Right hindlimb (tissue), 1 donor: ENCODE results near the gene EFNA3.

Experiments used
- DNase-seq: peaks from one replicate; pipeline ENCODE4 v3.0.0-alpha.2; 2018

The EFNA3 gene

GRCh38 chr1:155085504-155086127, 7.0 kb downstream of the EFNA3 start:
- DNase-seq = peak; percentile 59

GRCh38 chr1:155086128-155086741, 7.6 kb downstream of the EFNA3 start:
- peak; percentile 81 for DNase-seq

GRCh38 chr1:155086856-155087535, 8.4 kb downstream of the EFNA3 start:
- DNase-seq = no peak

GRCh38 chr1:155091071-155092051, 12.7 kb downstream of the EFNA3 start:
- DNase-seq = peak; percentile 84

GRCh38 chr1:155092131-155092530, 13.5 kb downstream of the EFNA3 start:
- no peak for DNase-seq

GRCh38 chr1:155092641-155093040, 14.0 kb downstream of the EFNA3 start:
- no peak for DNase-seq

GRCh38 chr1:155093911-155094621, 15.4 kb downstream of the EFNA3 start:
- DNase-seq = peak; percentile 77

GRCh38 chr1:155094622-155094948, 15.9 kb downstream of the EFNA3 start:
- no peak for DNase-seq

- DNase-seq = no peak
These were observed 20.7 kb downstream of the EFNA3 start for GRCh38 chr1:155099331-155099730.

- DNase-seq = no peak
These were observed 24.7 kb downstream of the EFNA3 start for GRCh38 chr1:155103325-155103724.

GRCh38 chr1:155104605-155105534, 26.2 kb downstream of the EFNA3 start:
- no peak for DNase-seq

- peak; percentile 37 for DNase-seq
These were observed 27.0 kb downstream of the EFNA3 start for GRCh38 chr1:155105604-155106011.

- DNase-seq = no peak
These were observed 28.2 kb downstream of the EFNA3 start for GRCh38 chr1:155106862-155107261.

- DNase-seq = no peak
These were observed 28.9 kb downstream of the EFNA3 start for GRCh38 chr1:155107309-155108264.

- DNase-seq = no peak
These were observed 29.7 kb downstream of the EFNA3 start for GRCh38 chr1:155108296-155108695.

GRCh38 chr1:155110381-155110780, 31.7 kb downstream of the EFNA3 start:
- no peak for DNase-seq

GRCh38 chr1:155110826-155111225, 32.2 kb downstream of the EFNA3 start:
- DNase-seq = no peak

GRCh38 chr1:155113450-155113980, 34.9 kb downstream of the EFNA3 start:
- DNase-seq = no peak

- no peak for DNase-seq
These were observed 37.6 kb downstream of the EFNA3 start for GRCh38 chr1:155116113-155116764.
